Islet of Langerhans (tissue), 1 donor: ENCODE results near the gene MIS18BP1.
"Not testable (repeated sequence)": the region's sequence is repeated elsewhere in the genome, so short reads cannot be mapped to it uniquely, and the experiment has no call there.

Experiments
- FAIRE-seq: peaks from one replicate; lab custom pipeline; 2011; peaks lifted over from hg19 to GRCh38; lab: Jason Lieb, UNC

The MIS18BP1 gene

DNA sequence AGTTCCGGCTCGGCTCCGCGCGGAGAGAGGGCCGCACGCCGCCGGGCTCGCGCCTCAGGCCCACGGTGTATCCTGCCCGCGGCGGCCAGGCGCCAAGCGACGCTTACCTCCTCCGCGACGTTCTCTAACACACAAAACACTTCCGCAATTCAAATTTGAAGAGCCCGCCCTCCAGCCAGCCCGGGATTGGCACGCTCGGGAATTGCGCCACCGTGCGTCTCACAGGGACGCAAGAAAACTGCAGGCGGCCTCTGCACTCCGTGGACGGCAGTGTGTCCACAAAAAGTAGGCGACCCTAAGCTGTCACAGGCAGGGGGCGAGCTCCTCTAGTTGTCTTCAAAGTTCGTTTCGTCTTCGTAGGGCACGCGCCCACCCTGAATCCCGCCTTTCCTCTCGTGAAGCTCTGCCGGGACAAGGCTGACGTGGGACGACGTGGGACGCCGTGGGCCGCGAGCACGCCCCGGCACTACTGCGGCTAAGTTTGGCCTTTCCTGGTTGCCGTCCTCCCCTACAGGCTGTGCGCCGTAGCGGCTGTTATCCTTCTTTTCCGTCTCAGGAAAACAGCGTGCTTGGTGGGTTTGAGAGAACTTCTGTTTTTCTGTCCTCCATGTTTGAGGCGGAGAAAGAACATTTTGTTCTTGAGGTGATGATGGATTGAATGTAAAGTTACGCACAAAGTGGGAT is at the start of gene MIS18BP1:
Gene MIS18BP1, minus strand, starts transcription at position 133 of the 684 bp plus-strand sequence. CDS start 5,916 bp downstream, outside the sequence.
- FAIRE-seq: peak; percentile 61

GRCh38 chr14:45298423-45299117 is 45.6 kb upstream of the MIS18BP1 start:
- no peak for FAIRE-seq

GRCh38 chr14:45294796-45295195 is 41.8 kb upstream of the MIS18BP1 start:
- FAIRE-seq: not testable (repeated sequence)

- FAIRE-seq: no peak
Measured at GRCh38 chr14:45290547-45290946, 37.5 kb upstream of the MIS18BP1 start.

DNA sequence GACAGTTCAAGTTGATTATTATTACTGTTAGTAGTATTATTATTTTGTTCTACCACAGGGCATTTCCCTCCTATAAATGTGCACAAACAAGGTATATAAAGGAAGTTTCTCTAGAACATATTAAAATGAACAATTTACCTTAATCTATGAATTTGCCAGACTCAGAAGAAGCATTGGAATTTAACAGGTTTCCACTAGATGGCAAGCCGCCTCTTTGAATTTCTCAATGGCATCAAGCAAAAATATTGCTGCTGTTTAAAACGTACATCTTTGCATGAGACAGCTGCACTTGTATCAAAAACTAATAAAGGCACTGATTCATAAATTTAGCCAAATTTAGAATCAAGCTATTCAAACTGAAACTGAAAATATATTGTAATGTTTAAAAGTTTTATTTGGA is 34.6 kb upstream of the MIS18BP1 start:
- FAIRE-seq: no peak

DNA sequence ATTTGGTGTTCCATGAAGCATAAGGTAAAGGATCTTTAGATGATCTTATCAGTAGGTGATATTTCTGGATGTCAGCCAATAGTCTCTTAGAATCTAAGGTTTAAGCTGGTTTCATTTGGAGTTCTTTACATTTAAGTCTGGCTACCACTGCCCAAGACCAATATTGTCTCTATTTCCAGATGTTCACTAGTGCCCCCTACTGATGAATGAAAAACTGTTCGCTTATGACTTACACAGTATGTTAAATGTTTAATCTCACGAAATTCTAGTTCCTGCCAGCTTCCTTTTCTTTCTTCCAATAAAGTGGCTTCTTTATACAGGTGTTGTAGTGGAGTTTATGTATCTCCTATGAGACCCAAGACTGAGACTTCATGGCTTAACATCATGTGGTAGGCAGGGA is 31.8 kb upstream of the MIS18BP1 start:
- no peak for FAIRE-seq

GRCh38 chr14:45281731-45282400 is 28.9 kb upstream of the MIS18BP1 start:
- not testable (repeated sequence) for FAIRE-seq

DNA sequence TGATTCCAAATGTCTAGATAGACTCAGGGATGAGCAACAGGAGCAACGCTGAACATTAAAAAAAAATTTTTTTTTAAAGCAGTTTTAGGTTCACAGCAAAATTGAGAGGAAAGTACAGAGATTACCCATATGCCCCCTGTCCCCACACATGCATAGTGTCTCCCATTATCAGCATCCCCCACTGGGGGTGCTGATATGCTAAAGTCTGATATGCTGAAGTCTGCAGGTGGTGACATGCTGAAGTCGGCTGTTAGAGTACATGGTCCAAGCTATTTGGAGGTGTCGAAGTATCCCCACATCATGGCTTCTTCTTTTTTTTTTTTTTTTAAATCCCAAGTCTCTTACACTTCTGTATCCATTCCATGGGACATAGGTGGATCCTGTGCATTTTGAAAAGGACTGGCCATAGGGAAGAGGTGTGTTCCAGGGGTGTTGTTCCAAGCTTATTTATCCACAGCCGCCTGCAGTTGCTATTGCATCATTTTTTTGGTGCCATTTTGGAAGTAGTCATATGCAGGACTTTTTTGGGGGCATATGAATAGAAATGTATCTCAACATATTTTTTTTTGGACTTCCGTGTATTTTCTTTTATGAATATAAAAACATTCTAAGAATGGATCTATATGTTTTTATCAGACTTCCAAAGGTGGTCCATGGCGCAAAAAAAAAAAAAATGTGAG is 19.0 kb upstream of the MIS18BP1 start:
- no peak for FAIRE-seq

- no peak for FAIRE-seq
Measured at GRCh38 chr14:45270031-45270430, 17.0 kb upstream of the MIS18BP1 start.

GRCh38 chr14:45267071-45267470 is 14.1 kb upstream of the MIS18BP1 start:
- FAIRE-seq: no peak

DNA sequence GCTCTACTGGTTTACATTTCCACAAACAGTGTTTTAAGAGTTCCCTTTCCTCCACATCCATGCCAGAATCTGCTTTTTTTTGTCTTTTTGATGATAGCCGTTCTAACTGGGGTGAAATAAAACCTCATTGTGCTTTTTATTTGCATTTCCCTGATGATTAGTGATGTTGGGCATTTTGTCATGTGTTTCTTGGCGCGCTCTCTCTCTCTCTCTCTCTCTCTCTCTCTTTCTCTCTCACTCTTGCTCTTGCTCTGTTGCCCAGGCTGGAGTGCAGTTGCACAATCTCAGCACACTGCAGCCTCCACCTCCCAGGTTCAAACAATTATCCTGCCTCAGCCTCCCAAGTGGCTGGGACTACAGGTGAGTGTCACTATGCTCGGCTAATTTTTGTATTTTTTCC is 9.6 kb upstream of the MIS18BP1 start:
- FAIRE-seq: no peak

DNA sequence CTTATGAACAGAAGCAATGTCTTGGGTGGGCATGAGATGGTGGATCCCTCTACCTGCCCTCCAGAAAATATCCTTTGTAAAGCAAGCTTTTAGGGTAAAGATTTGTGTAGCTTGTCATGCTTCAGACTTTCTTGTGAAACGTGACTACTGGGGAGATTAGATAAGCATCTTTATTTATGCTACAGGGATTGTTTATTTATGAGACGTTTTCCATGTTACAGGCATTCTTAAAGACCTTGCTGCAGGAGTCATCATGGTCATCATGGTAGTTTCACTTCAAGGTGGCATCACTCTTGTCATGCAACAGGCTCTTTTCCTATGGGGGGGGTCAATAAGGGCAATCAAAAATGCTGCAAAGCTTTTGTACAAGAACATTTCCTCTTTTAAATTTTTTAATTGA is 8.2 kb upstream of the MIS18BP1 start:
- no peak for FAIRE-seq

- no peak for FAIRE-seq
Measured at GRCh38 chr14:45258805-45259204, 5.8 kb upstream of the MIS18BP1 start.

DNA sequence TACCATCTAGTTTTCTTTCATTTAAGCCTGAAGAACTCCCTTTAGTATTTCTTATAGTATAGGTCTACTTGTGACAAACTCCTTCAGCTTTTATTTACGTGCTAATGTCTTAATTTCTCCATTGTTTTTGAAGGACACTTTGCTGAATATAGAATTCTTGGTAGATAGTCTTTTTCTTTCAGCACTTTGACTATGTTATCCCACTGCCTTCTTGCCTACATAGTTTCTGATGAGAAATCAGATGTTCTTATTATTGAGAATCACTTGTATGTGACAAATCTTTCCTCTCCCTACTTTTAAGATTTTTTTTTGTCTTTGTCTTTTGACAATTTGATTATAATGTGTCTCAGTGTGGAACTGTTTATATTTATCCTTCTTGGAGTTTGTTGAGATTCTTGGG is 5.1 kb upstream of the MIS18BP1 start:
- FAIRE-seq: no peak

DNA sequence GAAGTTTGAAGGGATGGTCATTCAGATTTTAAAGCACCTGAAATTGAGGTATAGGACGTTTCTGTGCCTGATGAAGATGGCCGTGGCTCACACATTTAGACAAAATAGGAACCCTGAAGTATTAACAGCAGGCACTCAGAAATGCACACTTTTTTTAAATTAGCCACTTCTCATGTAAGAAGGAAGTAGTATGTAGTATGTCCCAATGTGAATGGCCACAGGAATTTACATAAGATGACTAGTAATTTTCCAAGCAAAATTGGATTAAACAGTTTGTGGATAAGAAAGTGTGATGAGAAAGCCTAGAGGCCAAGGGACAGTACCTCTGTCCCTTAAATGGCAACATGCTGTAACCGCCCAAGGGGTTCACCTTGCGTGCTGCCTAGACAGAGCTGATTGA is 1.8 kb upstream of the MIS18BP1 start:
- no peak for FAIRE-seq

GRCh38 chr14:45253754-45254310 is 830 bp upstream of the MIS18BP1 start:
- FAIRE-seq: no peak

GRCh38 chr14:45252366-45253069 is 484 bp downstream of the MIS18BP1 start:
- FAIRE-seq: no peak

DNA sequence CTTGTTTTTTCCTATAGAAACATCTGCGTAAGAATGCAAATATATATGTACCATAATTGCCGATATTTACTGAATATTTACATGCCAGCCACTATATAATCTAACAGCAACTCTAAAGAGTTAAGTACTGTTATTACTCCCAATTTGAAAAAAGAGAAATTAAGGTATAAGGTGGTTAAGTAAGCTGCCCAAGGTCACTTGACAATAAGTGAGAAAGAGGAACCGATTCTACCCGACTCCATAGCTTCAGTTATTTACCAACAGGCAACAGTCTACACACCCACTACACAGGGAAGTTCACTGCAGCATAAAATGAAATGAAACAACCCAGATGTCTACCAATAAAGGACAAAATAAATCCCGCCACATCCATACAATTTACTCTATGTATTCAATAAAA is 1.1 kb downstream of the MIS18BP1 start:
- no peak for FAIRE-seq

- peak; percentile 41 for FAIRE-seq
Measured at GRCh38 chr14:45249856-45250575, 3.0 kb downstream of the MIS18BP1 start.

DNA sequence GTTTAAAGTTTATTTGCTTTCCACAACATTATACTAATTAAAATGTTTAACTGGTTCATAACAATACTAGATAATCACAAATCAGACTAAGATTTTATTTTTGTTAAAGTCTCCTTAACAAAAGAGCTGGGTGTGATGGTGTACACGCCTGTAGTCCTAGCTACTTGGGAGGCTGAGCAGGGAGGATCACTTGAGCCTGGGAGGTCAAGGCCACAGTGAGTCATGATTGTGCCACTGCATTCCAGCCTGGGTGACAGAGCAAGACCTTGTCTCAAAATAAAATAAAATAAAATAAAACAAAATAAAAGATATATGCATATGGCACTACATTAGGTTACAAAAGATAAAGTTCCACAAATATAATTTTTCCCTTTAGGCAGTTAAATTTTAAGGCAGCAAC is 5.6 kb downstream of the MIS18BP1 start:
- no peak for FAIRE-seq

DNA sequence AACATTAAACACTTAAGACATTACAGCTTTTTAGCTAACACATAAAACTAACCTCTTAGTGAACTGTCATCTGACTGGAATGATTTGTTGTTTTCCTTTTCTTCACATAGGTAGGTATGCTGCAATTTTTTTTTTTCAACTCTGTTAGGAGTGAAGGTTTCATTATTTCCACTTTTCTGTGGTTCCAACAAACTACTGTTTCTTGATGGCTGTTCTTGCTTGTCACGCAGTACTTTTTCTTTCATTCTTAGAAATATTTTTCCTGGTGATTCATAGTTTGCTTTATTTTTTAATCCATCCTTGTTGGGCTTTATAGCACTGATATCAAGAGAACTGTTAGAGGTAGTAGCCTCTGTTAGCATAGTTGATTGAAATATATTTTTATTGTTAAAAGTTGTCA is 6.3 kb downstream of the MIS18BP1 start:
- FAIRE-seq: peak; percentile 36
